Cerebellar cortex (tissue), 1 donor: ENCODE measurements around the gene DUSP9.
A peak's percentile ranks its signal among the peaks of the same experiment; 100 is the strongest.

ENCODE experiments used
- DNase-seq: peaks from one replicate; pipeline ENCODE4 v3.0.0-alpha.2; 2015; ENCODE audit warnings: low spot score

DUSP9 gene

DNA sequence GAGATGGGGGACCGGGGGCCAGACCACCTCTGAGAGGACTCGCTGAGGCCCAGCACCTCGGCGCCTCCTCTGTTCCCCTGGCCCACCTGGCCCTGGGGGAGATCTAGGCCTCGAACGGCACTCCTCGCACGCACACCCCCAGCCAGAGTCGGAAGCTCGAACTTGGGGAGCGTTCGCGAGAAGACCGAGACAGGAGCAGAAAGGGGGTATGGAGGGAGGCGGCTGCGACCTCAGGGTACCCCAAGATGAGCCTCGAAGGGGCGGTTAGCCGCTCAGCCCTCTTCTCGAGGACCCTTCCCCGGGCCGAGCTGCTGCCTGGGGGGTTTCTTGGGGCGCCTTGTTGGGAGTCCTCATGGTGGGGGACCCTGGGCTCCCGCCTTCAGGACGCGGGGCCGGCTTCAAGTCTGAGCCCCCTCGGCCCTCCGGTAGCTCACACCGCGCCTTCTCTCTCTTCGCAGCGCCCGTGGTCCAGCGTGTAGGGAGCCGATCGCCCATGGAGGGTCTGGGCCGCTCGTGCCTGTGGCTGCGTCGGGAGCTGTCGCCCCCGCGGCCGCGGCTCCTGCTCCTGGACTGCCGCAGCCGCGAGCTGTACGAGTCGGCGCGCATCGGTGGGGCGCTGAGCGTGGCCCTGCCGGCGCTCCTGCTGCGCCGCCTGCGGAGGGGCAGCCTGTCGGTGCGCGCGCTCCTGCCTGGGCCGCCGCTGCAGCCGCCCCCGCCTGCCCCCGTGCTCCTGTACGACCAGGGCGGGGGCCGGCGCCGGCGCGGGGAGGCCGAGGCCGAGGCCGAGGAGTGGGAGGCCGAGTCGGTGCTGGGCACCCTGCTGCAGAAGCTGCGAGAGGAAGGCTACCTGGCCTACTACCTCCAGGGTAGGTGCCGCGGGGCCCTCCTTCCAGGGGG is 706 bp downstream of the DUSP9 start:
- no peak for DNase-seq

DNA sequence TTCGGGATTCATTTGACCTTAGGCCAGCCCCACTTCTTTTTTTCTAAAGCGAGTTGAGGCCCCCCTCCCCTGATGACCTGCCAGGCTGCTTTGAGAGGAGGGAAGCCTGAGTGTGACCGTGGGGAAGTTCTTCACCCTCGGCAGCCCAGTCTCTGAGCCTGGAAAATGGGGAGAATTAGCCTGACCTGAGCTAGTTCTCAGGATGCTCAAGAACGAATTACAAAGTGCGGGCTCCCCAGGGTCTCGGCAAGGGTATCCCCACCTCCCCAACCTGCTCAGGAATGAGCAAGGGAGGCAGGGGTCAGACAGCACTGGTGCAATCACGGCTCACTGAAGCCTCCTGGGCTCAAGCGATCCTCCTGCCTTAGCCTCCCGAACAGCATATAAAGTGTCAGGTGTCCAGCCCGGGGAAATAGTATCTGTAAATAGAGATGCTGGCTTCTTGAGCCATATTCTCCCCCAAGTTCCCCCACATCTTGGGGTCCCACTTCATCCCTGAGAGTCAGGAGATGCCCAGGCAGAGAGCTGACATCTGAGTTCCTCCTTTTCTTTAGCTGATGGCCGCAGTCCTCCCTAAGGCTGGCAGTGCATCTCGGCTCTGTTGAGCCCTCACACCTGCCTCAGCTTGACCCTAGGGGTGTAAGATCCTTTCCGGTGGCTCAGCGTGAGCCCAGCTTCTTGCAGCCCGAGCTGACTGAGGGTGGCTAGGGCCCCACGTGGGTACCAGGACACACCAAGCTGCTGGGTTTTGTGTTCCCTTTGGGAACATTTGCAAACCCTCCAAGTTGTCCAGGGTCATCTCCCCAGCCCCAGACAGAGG is 1.6 kb downstream of the DUSP9 start:
- no peak for DNase-seq

DNA sequence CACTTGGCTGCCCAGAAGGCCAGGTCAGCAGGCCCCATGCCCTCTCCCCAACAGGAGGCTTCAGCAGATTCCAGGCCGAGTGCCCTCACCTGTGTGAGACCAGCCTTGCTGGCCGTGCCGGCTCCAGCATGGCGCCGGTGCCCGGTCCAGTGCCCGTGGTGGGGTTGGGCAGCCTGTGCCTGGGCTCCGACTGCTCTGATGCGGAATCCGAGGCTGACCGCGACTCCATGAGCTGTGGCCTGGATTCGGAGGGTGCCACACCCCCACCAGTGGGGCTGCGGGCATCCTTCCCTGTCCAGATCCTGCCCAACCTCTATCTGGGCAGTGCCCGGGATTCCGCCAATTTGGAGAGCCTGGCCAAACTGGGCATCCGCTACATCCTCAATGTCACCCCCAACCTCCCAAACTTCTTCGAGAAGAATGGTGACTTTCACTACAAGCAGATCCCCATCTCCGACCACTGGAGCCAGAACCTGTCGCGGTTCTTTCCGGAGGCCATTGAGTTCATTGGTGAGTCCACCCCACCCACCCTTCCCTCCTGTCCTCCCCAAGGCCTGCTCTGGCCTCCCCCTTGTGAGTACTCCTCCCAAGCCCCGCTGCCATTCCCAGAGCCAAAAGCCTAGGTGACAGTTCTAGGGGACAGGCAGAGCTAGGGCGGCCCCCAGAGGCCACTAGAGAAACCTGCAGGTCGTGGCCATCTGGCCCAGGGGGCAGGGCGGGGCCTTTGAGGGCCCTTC is 2.3 kb downstream of the DUSP9 start:
- DNase-seq = peak; percentile 27

DNA sequence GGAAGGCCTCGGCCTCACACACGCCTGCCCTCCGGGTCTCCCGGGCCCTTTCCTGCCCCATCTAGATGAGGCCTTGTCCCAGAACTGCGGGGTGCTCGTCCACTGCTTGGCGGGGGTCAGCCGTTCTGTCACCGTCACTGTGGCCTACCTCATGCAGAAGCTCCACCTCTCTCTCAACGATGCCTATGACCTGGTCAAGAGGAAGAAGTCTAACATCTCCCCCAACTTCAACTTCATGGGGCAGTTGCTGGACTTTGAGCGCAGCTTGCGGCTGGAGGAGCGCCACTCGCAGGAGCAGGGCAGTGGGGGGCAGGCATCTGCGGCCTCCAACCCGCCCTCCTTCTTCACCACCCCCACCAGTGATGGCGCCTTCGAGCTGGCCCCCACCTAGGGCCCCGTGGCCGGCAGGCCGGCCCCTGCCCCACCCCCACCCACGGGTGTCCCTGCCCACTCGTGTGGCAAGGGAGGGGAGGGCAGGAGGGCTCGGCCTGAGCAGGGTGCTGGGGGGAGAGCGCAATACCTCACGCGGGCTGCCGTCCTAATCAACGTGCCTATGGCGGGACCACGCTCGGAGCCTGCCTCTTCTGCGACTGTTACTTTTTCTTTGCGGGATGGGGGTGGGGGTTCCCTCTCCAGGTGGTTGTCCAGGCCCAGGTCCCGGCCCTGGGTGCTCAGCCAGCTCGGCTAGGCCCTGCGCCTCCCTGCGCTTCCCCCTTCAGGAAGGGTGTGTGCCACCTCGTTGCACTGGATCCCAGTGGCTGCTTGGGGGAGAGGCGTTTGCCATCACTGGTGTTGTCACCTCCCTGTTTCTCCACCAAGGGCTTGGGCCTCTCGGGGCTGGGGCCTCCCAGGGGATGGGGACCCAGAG is 3.1 kb downstream of the DUSP9 start:
- no peak for DNase-seq

DNA sequence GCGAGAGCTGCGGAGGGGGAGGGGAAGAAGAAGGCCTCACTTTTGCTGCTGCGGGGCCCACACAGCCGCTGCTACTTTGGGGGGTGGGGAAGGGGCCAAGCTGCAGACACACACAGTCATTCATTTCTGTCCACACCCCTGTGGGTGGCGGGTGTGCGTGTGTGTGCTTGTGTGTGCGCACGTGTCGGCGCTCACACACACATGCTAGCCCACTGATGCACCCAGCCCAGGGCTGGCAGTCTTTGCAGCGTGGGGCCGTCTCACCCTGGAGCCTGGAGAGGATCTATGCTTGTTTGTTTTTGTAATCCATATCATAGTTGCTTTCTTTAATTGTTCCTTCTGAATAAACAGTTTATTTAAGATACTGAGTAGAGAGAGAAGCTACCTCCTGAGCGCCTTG is 4.0 kb downstream of the DUSP9 start:
- no peak for DNase-seq

DNA sequence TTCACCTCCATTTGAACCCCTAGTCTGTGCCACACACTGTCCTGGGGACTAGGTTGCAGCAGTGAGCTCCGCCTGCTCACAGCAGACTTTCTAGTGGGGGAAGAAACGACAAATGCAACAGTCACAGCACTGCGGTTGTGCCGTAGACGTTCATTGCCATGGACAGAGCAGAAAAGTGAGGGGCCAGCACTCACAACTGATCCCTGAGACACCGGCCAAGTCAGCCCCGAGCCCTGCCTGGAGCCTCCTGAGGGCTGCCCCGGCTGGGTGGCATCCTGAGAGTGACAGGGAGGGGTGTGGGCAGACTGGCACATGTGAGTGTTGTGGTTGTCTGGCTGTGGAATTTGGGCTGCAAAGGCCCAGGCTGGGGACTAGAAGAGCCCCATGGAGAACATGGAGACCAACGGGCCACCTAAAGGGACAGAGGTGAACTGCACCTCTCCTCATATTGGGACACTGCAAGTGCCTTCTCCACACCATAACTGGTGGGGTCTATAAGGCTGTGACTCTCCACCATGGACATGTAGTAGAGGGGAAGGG is 4.6 kb downstream of the DUSP9 start:
- no peak for DNase-seq

DNA sequence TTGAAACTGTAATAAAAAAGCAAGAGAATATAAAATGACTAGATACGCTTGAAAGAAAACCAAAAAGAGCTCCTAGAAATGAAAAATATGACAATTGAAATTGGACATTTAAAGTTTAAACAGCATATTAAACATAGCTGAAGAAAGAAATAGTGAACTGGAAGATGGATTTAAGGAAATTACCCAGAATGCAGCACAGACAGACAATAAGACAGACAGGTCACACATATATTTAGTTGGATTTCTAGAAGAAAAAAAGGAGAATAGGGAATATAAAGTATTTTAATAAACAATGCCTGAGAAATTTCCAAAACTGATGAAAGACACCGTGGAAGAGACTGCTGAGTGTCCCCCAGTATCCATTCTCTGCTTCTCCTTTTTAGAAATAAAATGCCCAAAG is 6.6 kb downstream of the DUSP9 start:
- no peak for DNase-seq

DNA sequence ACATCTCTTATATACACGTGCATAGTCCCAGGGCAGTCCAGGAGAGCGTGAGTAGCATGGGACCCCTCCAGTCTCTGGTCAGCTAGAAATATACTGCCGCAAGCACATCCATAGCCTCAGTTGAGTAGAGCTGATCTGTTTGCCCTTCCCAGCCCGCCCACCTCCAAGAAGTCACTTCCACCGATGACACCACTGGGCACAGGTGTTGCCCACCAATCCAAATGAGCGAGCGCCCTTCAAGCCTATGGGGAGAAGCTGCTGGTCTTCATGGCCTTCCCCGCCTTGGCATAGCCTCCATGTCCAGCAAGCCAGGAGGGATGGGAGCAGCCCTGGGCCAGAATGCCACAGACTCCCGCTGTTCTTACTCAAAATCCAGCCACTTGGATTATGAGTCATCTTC is 10.2 kb downstream of the DUSP9 start:
- DNase-seq = no peak

DNA sequence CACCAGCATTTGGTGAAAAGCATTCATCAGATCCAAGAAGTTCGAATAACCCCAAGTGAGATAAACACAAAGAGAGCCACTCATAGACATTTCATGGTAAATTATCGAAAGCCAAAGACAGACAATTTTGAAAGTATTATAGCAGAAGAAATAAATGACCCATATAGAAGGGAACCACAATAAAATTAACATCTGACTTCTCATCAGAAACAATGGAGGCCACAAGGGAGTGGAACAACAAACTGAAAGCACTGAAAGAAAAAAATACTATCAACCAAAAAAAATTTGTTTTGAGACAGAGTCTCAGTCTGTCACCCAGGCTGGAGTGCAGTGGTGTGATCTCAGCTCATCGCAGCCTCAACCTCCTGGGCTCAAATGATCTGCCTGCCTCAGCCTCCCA is 12.3 kb downstream of the DUSP9 start:
- DNase-seq = no peak

DNA sequence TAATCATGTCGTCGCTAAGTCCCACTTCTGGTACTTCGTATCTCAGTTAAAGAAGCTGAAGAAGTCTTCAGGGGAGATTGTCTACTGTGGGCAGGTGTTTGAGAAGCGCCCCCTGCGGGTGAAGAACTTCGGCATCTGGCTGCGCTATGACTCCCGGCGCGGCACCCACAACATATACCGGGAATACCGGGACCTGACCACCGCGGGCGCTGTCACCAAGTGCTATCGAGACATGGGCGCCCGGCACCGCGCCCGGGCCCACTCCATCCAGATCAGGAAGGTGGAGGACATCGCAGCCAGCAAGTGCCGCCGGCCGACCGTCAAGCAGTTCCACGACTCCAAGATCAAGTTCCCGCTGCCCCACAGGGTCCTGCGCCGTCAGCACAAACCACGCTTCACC is 15.3 kb downstream of the DUSP9 start:
- no peak for DNase-seq

DNA sequence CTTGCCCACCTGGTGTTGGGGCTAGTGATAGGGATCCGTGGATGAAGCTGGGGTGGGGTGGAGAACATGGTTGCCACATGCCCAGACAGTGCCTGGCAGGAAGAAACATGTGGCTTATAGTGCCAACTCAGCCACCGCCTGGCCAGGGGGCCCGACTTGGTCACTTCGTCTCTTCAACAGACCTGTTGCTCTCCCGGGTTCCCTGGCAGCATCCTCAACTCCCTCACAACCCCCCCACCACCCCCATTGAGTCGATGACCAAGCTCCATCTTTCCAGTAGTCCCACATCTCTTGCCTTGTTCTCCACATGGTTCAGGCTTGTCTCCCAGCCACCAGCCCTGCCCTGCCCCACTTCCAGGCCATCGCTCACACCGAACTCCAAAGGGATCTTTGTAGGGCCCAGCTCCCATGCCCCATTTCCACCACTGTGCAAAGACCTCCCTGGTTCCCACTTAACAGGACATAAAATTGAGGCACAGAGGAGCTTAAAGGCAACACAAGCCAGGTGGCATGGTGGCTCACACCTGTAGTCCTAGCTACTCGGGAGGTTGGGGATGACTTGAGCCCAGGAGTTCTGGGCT is 18.8 kb downstream of the DUSP9 start:
- no peak for DNase-seq

DNA sequence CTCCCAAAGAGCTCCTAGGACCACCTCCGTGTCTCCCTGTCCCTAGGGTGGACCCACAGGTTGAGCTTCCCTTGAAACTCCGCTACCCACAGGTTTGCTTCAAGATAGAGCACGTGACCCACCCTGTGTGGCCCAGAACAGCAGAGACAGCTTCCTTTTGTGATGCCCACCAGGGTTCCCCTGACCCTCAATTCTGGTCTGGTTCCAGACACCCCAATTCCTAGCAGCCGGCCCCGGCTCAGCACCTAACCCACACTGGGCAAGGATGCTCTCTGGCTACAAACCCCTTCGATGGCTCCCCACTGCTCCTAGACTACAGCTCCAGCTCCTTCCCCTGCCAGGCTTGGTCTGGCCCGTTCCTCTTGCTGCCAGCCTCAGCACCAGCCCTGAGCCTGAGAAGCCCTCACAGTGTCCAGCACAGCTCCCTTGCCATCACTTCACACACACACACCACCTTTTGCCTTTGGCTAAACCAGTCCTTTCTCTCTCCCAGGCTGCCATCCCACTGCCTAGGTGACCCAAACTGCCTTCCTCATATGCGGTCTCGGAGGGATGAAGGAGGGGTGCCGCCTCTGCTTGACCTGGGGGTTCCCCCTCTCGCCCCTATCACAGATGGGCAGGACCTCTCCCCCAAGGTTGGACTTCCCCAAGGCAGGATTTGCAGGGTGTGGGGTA is 20.4 kb downstream of the DUSP9 start:
- no peak for DNase-seq

DNA sequence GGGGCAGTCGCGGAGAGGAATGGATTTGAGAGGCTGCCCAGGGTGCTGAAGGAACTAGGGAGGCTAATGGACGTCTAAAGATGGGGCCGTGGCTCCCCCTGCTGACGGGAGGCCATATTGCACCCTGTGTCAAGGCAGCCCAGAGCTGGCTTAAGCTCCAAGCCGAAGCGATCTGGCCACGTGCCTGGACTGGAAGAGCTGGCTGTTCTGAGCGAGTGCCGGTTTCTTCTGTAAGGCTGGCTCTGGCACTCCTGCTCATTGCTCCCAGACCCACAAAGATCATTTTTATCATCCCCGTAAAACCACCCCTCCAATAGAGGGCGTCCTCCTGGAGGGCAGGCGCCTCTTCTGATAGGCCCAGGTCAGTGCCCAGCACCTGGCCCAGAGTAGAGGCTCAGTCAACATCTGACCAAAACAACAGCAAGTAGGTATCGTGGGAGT is 21.0 kb downstream of the DUSP9 start:
- DNase-seq = peak; percentile 87

DNA sequence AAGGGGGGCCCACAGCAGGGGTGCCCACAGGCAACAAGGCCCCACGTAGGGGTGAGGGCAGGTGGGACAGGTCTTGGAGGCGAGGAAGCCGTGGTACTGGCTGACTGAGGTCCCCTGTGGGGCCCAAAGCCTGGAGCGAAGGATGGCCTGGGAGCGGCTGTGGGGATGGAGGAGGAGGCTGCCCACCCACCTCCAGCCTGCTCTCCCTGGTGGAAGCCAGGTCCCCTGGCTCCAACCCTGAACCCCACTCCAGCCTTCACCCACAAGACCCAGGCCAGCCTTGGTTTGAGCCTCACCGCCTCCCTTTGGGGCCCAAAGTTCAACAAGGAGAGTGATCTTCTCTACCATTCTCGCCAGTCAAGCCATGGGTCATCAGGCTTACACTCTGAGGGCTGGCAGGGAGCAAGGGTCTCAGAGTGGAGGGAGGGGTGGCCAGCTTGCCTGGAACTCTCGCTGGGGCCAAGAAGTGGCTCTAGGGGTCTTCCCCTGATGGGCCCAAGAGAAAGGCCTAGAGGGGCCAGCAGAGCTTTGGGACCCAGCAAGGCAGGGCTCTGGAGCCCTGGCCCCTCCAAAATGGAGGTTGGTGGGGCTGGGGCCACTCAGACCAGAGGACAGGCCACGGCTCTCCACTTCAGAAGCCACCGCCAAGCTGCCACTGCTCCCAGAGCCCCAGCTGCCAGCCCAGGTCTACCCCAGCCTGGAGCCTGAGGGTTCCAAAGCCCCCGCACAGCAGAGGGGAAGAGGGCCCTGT is 21.6 kb downstream of the DUSP9 start:
- no peak for DNase-seq

DNA sequence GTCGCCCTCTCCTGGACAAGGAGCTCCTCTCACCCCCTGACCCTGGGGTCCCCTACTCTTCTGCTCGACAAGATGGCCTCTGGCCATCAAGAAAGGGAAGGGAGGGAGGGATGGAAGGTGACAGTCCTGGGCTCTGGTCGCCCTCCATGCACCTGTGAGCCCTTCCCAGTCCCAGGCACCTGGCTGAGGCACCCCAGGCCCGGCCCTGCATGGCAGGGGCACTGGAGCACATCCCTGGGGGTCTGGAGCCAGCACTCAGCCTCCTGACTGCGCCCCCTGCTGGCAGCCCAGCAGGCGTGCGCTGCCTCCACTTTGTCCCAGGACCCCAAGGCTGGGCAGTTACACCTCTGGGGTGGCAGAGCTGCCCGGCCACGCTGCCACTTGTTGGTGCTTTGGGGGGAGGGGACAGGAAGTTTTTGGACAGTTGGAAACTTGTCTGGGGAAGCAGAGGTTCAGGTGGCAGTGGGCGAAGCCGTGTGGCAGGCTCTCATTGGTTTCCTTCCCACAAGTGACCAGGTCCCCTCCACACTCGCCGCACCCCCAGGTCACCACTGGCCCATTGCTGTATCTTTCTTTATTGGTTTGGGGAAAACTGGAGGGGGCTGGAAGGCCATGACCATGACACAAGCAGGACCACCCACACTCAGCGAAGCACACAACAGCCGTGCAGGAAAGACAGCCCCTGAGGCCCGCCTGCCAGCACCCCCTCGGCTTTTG is 22.3 kb downstream of the DUSP9 start:
- DNase-seq = no peak

DNA sequence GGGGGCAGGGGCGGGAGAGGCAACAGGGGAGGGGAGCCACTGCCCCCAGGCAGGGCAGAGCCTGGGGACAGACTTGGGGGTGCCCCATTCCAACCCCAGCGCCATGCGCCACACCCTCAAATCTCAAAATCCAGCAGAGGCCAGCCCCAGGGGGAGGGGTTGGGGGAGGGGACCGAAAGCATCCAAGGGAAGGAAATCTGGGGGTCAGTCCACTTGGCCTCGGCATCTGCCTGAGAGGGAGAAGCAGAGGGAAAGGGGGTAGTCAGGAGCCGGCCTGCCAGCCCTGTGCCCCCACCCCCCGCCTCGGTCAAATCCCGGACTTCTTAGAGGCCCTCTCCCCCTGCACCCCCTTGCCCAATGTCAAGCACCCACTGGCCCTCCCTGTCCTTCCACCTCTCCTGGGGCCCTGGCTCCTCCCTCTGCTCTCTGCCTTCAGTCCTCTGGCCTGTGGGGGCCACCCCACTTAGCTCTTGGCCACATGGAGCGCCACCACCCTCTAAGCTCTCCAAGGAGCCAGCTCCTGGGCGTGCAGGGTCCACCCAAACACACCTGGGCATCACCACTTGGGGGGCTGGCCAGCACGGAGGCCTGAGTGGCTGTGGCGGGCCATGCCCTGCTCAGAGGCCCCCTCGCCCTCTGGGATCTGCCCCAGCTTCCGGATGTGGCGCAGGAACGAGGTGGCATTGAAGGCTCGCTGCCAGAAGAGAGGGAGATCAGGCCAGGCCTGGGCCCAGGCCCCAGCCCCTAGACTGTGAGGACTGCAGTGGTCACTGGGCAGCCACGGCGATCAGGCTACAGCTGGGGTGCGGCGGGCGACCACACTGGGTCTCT is 23.1 kb downstream of the DUSP9 start:
- no peak for DNase-seq

DNA sequence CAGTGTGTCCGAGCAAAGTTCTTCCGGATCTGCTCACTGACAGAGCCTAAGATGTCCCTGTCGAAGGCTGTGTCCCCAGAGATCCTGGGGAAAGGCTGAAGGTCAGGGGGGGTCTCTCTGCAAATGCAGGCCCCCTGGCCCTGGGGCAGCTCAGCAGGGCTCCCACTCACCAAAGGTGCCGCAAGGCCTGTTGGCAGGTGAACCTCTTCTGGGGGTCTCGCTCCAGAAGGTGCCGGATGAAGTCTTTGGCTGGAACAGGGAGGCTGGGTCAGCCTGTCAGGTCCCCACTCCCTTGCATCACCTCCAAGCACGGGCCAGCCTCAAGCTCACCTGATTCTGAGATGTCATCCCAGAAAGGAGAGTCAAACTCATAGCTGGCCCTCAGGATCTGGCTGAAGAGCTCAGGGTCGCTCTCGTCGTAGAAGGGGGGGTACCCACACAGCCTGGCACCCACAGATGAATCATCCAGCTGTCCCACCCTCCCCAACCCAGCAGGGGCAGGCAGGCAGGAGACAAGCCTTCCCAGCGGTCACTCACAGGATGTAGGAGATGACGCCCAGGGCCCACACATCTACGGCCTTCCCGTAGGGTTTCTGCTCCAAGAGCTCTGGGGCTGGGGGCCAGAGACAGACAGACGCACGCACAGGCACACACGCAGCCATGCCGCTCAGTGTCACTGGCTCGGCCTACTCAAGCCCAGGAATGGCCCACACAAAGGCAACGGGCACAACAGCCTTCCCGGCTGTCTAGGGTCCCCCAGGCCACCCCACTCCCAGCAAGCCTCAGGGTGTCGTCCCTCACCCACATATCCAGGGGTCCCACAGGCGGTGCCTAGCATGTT is 24.0 kb downstream of the DUSP9 start:
- DNase-seq = no peak
